Activated T-cell treated with anti-CD3 and anti-CD28 coated beads, Interleukin-2, amount 50 U/mL, for 4 hours (primary cell): ENCODE results near the gene HS3ST2. TPM values are rescaled to one million over a fixed set of nuclear protein-coding genes. Genes with fewer than 3 reads are reported as not detected.

ENCODE experiments used
- ATAC-seq, 2 donors: fragments of 200-7000 bp; cut with Tn5 transposase; one replicate each; pipeline ENCODE4 v1.10.0; 2021
- DNase-seq: peaks from one replicate; pipeline ENCODE4 v3.0.0-alpha.2; 2020
- H3K27me3 Mint-ChIP-seq: one replicate; pipeline ENCODE4 v1.8.0; 2021; ENCODE audit warnings: low read depth, mixed read lengths
- H3K36me3 Mint-ChIP-seq: one replicate; pipeline ENCODE4 v1.8.0; 2022; ENCODE audit warnings: mixed read lengths; ENCODE audit not compliant: insufficient read depth
- H3K4me1 Mint-ChIP-seq: one replicate; pipeline ENCODE4 v1.8.0; 2021; ENCODE audit warnings: low read depth, mixed read lengths
- H3K4me3 Mint-ChIP-seq: one replicate; pipeline ENCODE4 v1.8.0; 2021; ENCODE audit warnings: mild to moderate bottlenecking, moderate library complexity, mixed read lengths
- H3K9me3 Mint-ChIP-seq: one replicate; pipeline ENCODE4 v1.8.0; 2021; ENCODE audit warnings: mixed read lengths
- total RNA-seq, 3 donors: library from RNA; stranded (reverse); gene quantifications; one replicate each; pipeline ENCODE4 v1.2.1, GENCODE V29; 2021

The HS3ST2 gene
- total RNA-seq, result not detected

- peaks cover 4% of the 10 kb centered on the region for H3K4me1 Mint-ChIP-seq
- no peaks in the 10 kb centered on the region for H3K36me3 Mint-ChIP-seq
- H3K9me3 Mint-ChIP-seq, result peaks cover 2% of the 10 kb centered on the region
- peak in 1 of 2 donors; percentile 25 for ATAC-seq
- no peak for DNase-seq
- no peak within 1 kb of the TSS for H3K4me3 Mint-ChIP-seq
- H3K27me3 Mint-ChIP-seq, result peaks cover 44% of the 10 kb centered on the region
These were observed at the start of gene HS3ST2 for GRCh38 chr16:22813948-22814710. HS3ST2 (plus strand) TSS chr16:22814162; CDS start chr16:22814611, 449 bp downstream.

- DNase-seq (no peak), ATAC-seq (no peak)
- Mint-ChIP-seq H3K4me3 (no peak overlapping the region), H3K4me1 (no peaks in the 10 kb centered on the region), H3K36me3 (no peaks in the 10 kb centered on the region), H3K27me3 (peaks cover 10% of the 10 kb centered on the region), H3K9me3 (no peaks in the 10 kb centered on the region)
These were observed 49.2 kb upstream of the HS3ST2 start for GRCh38 chr16:22764662-22765327.

- ATAC-seq (no peak), DNase-seq (no peak)
- peaks cover 16% of the 10 kb centered on the region for H3K27me3 Mint-ChIP-seq
- no peaks in the 10 kb centered on the region for H3K36me3 Mint-ChIP-seq
- H3K9me3 Mint-ChIP-seq, result no peaks in the 10 kb centered on the region
- H3K4me3 Mint-ChIP-seq, result no peak overlapping the region
- no peaks in the 10 kb centered on the region for H3K4me1 Mint-ChIP-seq
These were observed 48.5 kb upstream of the HS3ST2 start for GRCh38 chr16:22765479-22765878.

GRCh38 chr16:22770866-22771265 is 43.1 kb upstream of the HS3ST2 start:
- H3K36me3 Mint-ChIP-seq, result no peaks in the 10 kb centered on the region
- H3K4me1 Mint-ChIP-seq, result no peaks in the 10 kb centered on the region
- DNase-seq (no peak), ATAC-seq (no peak)
- peaks cover 5% of the 10 kb centered on the region for H3K9me3 Mint-ChIP-seq
- H3K27me3 Mint-ChIP-seq, result peaks cover 47% of the 10 kb centered on the region
- no peak overlapping the region for H3K4me3 Mint-ChIP-seq

GRCh38 chr16:22771551-22771950 is 42.4 kb upstream of the HS3ST2 start:
- no peak overlapping the region for H3K4me3 Mint-ChIP-seq
- H3K36me3 Mint-ChIP-seq, result no peaks in the 10 kb centered on the region
- DNase-seq (no peak), ATAC-seq (no peak)
- peaks cover 48% of the 10 kb centered on the region for H3K27me3 Mint-ChIP-seq
- no peaks in the 10 kb centered on the region for H3K4me1 Mint-ChIP-seq
- peaks cover 5% of the 10 kb centered on the region for H3K9me3 Mint-ChIP-seq

GRCh38 chr16:22775220-22775922 is 38.6 kb upstream of the HS3ST2 start:
- Mint-ChIP-seq H3K36me3 (no peaks in the 10 kb centered on the region), H3K27me3 (peaks cover 42% of the 10 kb centered on the region), H3K4me3 (no peak overlapping the region), H3K4me1 (no peaks in the 10 kb centered on the region), H3K9me3 (peaks cover 5% of the 10 kb centered on the region)
- no peak for ATAC-seq
- no peak for DNase-seq

GRCh38 chr16:22781480-22781879 is 32.5 kb upstream of the HS3ST2 start:
- Mint-ChIP-seq H3K36me3 (no peaks in the 10 kb centered on the region), H3K4me1 (peaks cover 2% of the 10 kb centered on the region), H3K4me3 (no peak overlapping the region), H3K27me3 (peaks cover 5% of the 10 kb centered on the region), H3K9me3 (no peaks in the 10 kb centered on the region)
- ATAC-seq (no peak), DNase-seq (no peak)

GRCh38 chr16:22782314-22782713 is 31.6 kb upstream of the HS3ST2 start:
- H3K27me3 Mint-ChIP-seq, result peaks cover 3% of the 10 kb centered on the region
- H3K4me3 Mint-ChIP-seq, result no peak overlapping the region
- no peaks in the 10 kb centered on the region for H3K36me3 Mint-ChIP-seq
- no peaks in the 10 kb centered on the region for H3K9me3 Mint-ChIP-seq
- DNase-seq (no peak), ATAC-seq (no peak)
- peaks cover 2% of the 10 kb centered on the region for H3K4me1 Mint-ChIP-seq

- Mint-ChIP-seq H3K27me3 (peaks cover 2% of the 10 kb centered on the region), H3K9me3 (no peaks in the 10 kb centered on the region), H3K36me3 (no peaks in the 10 kb centered on the region), H3K4me1 (peaks cover 2% of the 10 kb centered on the region), H3K4me3 (no peak overlapping the region)
- ATAC-seq (no peak), DNase-seq (no peak)
These were observed 29.2 kb upstream of the HS3ST2 start for GRCh38 chr16:22784690-22785214.

GRCh38 chr16:22785552-22785951 is 28.4 kb upstream of the HS3ST2 start:
- ATAC-seq (no peak), DNase-seq (no peak)
- Mint-ChIP-seq H3K9me3 (no peaks in the 10 kb centered on the region), H3K4me1 (peaks cover 2% of the 10 kb centered on the region), H3K36me3 (no peaks in the 10 kb centered on the region), H3K4me3 (no peak overlapping the region), H3K27me3 (peaks cover 2% of the 10 kb centered on the region)

- Mint-ChIP-seq H3K4me3 (no peak overlapping the region), H3K4me1 (peaks cover 2% of the 10 kb centered on the region), H3K9me3 (no peaks in the 10 kb centered on the region), H3K36me3 (no peaks in the 10 kb centered on the region), H3K27me3 (peaks cover 3% of the 10 kb centered on the region)
- DNase-seq (no peak), ATAC-seq (no peak)
These were observed 27.7 kb upstream of the HS3ST2 start for GRCh38 chr16:22786284-22786683.

- DNase-seq (no peak), ATAC-seq (no peak)
- H3K27me3 Mint-ChIP-seq, result peaks cover 4% of the 10 kb centered on the region
- no peaks in the 10 kb centered on the region for H3K9me3 Mint-ChIP-seq
- peaks cover 2% of the 10 kb centered on the region for H3K4me1 Mint-ChIP-seq
- H3K36me3 Mint-ChIP-seq, result no peaks in the 10 kb centered on the region
- H3K4me3 Mint-ChIP-seq, result no peak overlapping the region
These were observed 27.3 kb upstream of the HS3ST2 start for GRCh38 chr16:22786691-22787090.

- DNase-seq (no peak), ATAC-seq (no peak)
- Mint-ChIP-seq H3K27me3 (peaks cover 4% of the 10 kb centered on the region), H3K4me3 (no peak overlapping the region), H3K36me3 (no peaks in the 10 kb centered on the region), H3K4me1 (peaks cover 2% of the 10 kb centered on the region), H3K9me3 (no peaks in the 10 kb centered on the region)
These were observed 26.3 kb upstream of the HS3ST2 start for GRCh38 chr16:22787466-22788192.

GRCh38 chr16:22788193-22788530 is 25.8 kb upstream of the HS3ST2 start:
- no peaks in the 10 kb centered on the region for H3K36me3 Mint-ChIP-seq
- no peaks in the 10 kb centered on the region for H3K9me3 Mint-ChIP-seq
- H3K4me3 Mint-ChIP-seq, result no peak overlapping the region

More at GRCh38 chr16:22788193-22788530, 25.8 kb upstream of the HS3ST2 start:
- ATAC-seq (no peak), DNase-seq (no peak)
- Mint-ChIP-seq H3K4me1 (peaks cover 2% of the 10 kb centered on the region), H3K27me3 (peaks cover 4% of the 10 kb centered on the region)
